GM23338 (cell line): Measurements from ENCODE around the gene FAM174C.

ENCODE experiments used
- CREB1 ChIP-seq: fragments of 250-450 bp; sonication (Bioruptor Pico); IDR thresholded peaks from 2 replicates; pipeline ENCODE4 v1.5.0; 2020; ENCODE audit warnings: low read depth, mild to moderate bottlenecking, moderate library complexity
- EZH2 ChIP-seq: fragments of 200-600 bp; sonication (generic); IDR thresholded peaks from one replicate; pipeline ENCODE4 v1.8.0; 2017; ENCODE audit warnings: antibody characterized with exemption, mild to moderate bottlenecking, low read depth; ENCODE audit not compliant: unreplicated experiment
- EZH2phosphoT487 ChIP-seq: fragments of 200-600 bp; sonication (generic); IDR thresholded peaks from one replicate; pipeline ENCODE4 v1.8.1; 2018; ENCODE audit warnings: antibody characterized with exemption; ENCODE audit not compliant: unreplicated experiment
- JUNB ChIP-seq: IDR thresholded peaks from one replicate; pipeline ENCODE4 v1.6.1; 2016; ENCODE audit warnings: antibody characterized with exemption; ENCODE audit not compliant: unreplicated experiment
- NANOG ChIP-seq: IDR thresholded peaks from 2 replicates; pipeline ENCODE4 v1.6.1; 2016; ENCODE audit warnings: antibody characterized with exemption, borderline replicate concordance
- POLR2AphosphoS5 ChIP-seq: IDR thresholded peaks from 2 replicates; pipeline ENCODE4 v1.6.1; 2016; ENCODE audit warnings: antibody characterized with exemption, low read depth
- ZNF114 ChIP-seq: fragments of 250-450 bp; sonication (Bioruptor Pico); IDR thresholded peaks from 2 replicates; pipeline ENCODE4 v1.5.0; 2020; ENCODE audit warnings: mild to moderate bottlenecking, moderate library complexity
- TF ChIP-seq, protein P1 (sequence below), 2 experiments: fragments of 200-600 bp in 1 of 2; sonication (generic) in 1 of 2; conservative IDR thresholded peaks; 2 replicates each; pipeline versions ENCODE4 v1.5.1 to v1.6.1; 2016 to 2017; ENCODE audit warnings: antibody characterized with exemption in 2 of 2, low read depth in 2 of 2, mild to moderate bottlenecking in 2 of 2, moderate library complexity in 1 of 2
- TF ChIP-seq, protein P2 (sequence below): IDR thresholded peaks from one replicate; pipeline ENCODE4 v1.6.1; 2018; ENCODE audit warnings: antibody characterized with exemption; ENCODE audit not compliant: unreplicated experiment
- TF ChIP-seq, protein P3 (sequence below): IDR thresholded peaks from 2 replicates; pipeline ENCODE4 v1.6.1; 2016; ENCODE audit warnings: antibody characterized with exemption

DNA sequence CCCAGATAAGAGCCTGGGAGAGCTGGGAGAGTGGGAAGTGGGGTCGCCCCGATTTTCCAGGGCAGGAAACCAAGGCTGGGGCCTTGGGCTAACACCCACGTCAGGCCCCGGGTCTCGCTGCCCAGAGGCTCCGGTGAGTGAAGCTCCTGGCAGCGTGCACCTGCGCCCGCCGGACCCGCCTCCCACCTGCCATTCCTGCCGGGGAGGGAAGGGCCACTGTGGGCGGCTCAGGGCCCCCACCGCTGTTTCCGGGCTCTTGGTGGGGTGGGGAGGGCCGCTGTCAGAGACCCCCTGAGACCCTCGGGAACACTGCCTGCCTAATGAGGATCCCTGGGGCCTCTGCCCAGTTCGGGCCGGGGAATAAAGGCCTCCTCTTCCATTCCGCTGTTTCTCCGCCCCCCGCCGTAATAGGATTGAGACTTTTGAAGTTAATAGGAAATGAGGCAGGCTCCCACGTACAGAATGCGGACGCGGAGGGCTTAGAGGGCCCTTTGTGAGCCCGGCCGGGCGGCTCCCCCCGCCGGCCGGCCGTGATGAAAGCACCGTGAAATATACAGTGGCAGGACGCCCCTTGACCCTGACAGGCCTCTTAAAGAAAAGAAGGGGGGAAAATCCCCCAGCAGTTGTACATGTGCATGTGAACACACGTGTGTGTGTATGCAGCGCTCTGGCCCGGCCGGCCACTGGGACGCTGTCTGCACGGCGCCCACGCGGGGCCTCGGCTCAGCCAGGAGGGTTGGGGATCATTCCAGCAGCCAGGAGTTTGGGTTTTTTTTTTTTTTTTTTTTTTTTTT is 43.5 kb downstream of the FAM174C start:
- TF ChIP-seq CREB1 (CRISPR knock-in tag) = no peak
- no peak for TF ChIP-seq POLR2AphosphoS5
- no peak for TF ChIP-seq EZH2phosphoT487
- TF ChIP-seq, protein P1, sequence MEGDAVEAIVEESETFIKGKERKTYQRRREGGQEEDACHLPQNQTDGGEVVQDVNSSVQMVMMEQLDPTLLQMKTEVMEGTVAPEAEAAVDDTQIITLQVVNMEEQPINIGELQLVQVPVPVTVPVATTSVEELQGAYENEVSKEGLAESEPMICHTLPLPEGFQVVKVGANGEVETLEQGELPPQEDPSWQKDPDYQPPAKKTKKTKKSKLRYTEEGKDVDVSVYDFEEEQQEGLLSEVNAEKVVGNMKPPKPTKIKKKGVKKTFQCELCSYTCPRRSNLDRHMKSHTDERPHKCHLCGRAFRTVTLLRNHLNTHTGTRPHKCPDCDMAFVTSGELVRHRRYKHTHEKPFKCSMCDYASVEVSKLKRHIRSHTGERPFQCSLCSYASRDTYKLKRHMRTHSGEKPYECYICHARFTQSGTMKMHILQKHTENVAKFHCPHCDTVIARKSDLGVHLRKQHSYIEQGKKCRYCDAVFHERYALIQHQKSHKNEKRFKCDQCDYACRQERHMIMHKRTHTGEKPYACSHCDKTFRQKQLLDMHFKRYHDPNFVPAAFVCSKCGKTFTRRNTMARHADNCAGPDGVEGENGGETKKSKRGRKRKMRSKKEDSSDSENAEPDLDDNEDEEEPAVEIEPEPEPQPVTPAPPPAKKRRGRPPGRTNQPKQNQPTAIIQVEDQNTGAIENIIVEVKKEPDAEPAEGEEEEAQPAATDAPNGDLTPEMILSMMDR (conservative IDR thresholded peaks at IDR 0.05; ENCODE audit: low read depth in 2 of 2) = peak in 1 of 2 experiments; percentile 18; a peak in 1 of 4 replicates
- TF ChIP-seq, protein P2, sequence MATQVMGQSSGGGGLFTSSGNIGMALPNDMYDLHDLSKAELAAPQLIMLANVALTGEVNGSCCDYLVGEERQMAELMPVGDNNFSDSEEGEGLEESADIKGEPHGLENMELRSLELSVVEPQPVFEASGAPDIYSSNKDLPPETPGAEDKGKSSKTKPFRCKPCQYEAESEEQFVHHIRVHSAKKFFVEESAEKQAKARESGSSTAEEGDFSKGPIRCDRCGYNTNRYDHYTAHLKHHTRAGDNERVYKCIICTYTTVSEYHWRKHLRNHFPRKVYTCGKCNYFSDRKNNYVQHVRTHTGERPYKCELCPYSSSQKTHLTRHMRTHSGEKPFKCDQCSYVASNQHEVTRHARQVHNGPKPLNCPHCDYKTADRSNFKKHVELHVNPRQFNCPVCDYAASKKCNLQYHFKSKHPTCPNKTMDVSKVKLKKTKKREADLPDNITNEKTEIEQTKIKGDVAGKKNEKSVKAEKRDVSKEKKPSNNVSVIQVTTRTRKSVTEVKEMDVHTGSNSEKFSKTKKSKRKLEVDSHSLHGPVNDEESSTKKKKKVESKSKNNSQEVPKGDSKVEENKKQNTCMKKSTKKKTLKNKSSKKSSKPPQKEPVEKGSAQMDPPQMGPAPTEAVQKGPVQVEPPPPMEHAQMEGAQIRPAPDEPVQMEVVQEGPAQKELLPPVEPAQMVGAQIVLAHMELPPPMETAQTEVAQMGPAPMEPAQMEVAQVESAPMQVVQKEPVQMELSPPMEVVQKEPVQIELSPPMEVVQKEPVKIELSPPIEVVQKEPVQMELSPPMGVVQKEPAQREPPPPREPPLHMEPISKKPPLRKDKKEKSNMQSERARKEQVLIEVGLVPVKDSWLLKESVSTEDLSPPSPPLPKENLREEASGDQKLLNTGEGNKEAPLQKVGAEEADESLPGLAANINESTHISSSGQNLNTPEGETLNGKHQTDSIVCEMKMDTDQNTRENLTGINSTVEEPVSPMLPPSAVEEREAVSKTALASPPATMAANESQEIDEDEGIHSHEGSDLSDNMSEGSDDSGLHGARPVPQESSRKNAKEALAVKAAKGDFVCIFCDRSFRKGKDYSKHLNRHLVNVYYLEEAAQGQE = no peak
- no peak for TF ChIP-seq JUNB
- no peak for TF ChIP-seq EZH2
- TF ChIP-seq, protein P3, sequence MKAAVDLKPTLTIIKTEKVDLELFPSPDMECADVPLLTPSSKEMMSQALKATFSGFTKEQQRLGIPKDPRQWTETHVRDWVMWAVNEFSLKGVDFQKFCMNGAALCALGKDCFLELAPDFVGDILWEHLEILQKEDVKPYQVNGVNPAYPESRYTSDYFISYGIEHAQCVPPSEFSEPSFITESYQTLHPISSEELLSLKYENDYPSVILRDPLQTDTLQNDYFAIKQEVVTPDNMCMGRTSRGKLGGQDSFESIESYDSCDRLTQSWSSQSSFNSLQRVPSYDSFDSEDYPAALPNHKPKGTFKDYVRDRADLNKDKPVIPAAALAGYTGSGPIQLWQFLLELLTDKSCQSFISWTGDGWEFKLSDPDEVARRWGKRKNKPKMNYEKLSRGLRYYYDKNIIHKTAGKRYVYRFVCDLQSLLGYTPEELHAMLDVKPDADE = no peak
- TF ChIP-seq NANOG = no peak
- no peak for TF ChIP-seq ZNF114
